BLaER1 (cell line): ENCODE measurements around the gene GPR152.

Experiments used
- H3K27ac ChIP-seq: shearing (Covaris generic); formaldehyde crosslinking; 2 replicates; pipeline ENCODE4 v1.8.1; 2022
- H3K27me3 ChIP-seq: shearing (Covaris generic); formaldehyde crosslinking; 2 replicates; pipeline ENCODE4 v1.8.1; 2022
- H3K36me3 ChIP-seq: shearing (Covaris generic); formaldehyde crosslinking; 2 replicates; pipeline ENCODE4 v1.8.1; 2022
- H3K4me1 ChIP-seq: shearing (Covaris generic); formaldehyde crosslinking; 2 replicates; pipeline ENCODE4 v1.8.1; 2022
- H3K4me2 ChIP-seq: shearing (Covaris generic); formaldehyde crosslinking; 2 replicates; pipeline ENCODE4 v1.8.1; 2022
- H3K4me3 ChIP-seq: shearing (Covaris generic); formaldehyde crosslinking; 2 replicates; pipeline ENCODE4 v1.8.1; 2022
- H3K9ac ChIP-seq: shearing (Covaris generic); formaldehyde crosslinking; 2 replicates; pipeline ENCODE4 v1.8.1; 2022
- H3K9me3 ChIP-seq: shearing (Covaris generic); formaldehyde crosslinking; 2 replicates; pipeline ENCODE4 v1.8.1; 2022
- H4K20me1 ChIP-seq: shearing (Covaris generic); formaldehyde crosslinking; 2 replicates; pipeline ENCODE4 v1.8.1; 2022
- Cebpa-rat ChIP-seq: shearing (Covaris generic); IDR thresholded peaks from 2 replicates; pipeline ENCODE4 v1.8.1; 2022

The GPR152 gene

GRCh38 chr11:67439321-67440228, 13.0 kb downstream of the GPR152 start:
- H3K4me3 ChIP-seq: peak overlapping the region; percentile 25; the same call in 1 of the 2 replicates
- peaks cover 17% of the 10 kb centered on the region for H3K36me3 ChIP-seq
- peaks cover 90% of the 10 kb centered on the region for H3K4me1 ChIP-seq
- peak overlapping the region; percentile 99 for H3K27ac ChIP-seq
- H3K27me3 ChIP-seq: no peaks in the 10 kb centered on the region
- TF ChIP-seq Cebpa-rat: no peak
- peaks cover 22% of the 10 kb centered on the region for H4K20me1 ChIP-seq
- H3K9ac ChIP-seq: peak overlapping the region; percentile 64
- H3K9me3 ChIP-seq: no peaks in the 10 kb centered on the region
- H3K4me2 ChIP-seq: peak overlapping the region; percentile 97

GRCh38 chr11:67438158-67438902, 14.2 kb downstream of the GPR152 start:
- Histone ChIP-seq H3K27me3 (no peaks in the 10 kb centered on the region), H3K9ac (peak overlapping the region; percentile 94), H3K27ac (peak overlapping the region; percentile 99), H4K20me1 (peaks cover 35% of the 10 kb centered on the region), H3K36me3 (peaks cover 29% of the 10 kb centered on the region), H3K4me2 (peak overlapping the region; percentile 97), H3K9me3 (no peaks in the 10 kb centered on the region), H3K4me3 (peak overlapping the region; percentile 77), H3K4me1 (peaks cover 93% of the 10 kb centered on the region)
- no peak for TF ChIP-seq Cebpa-rat

GRCh38 chr11:67437809-67438157, 14.7 kb downstream of the GPR152 start:
- peaks cover 35% of the 10 kb centered on the region for H3K36me3 ChIP-seq
- H3K4me2 ChIP-seq: peak overlapping the region; percentile 97
- H3K4me3 ChIP-seq: peak overlapping the region; percentile 77

DNA sequence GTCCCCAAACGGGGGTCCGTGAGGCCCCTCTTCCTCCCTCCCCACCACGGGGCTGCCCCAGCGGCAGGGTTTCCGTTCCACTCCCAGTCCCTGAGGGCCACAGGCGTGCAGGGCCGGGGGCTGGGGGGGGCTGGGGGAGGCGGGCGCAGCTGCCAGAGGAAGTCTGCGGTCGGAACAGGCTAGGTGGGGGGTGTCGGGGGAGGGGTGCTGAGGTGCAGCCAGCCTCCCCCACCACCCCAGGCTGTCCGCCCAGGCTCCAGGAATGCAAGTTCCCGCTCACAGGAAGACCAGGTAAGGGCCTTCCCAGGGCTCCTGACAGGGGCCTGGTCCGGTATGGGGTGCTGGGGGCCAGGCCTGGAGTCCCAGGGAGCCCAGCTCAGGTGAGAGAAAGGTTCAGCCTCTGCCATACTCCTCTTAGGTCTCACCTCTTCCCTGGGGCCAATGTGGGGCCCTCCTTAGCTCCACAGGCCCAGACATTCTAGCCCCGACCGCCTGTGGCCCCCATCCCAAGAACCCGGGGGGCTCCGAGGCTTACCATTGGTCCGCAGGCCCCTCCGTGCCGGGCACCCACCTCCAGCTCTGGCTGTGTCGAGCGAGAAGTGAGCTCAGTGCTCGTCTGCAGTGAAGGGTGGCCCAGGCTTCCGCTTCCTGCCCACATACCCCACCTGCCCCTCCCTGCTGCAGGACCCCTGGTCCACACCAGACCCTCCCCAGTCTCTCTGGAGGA, 15.3 kb downstream of the GPR152 start, which contains the start of gene PTPRCAP:
Gene PTPRCAP (minus strand): TSS at position 601 of the 727 bp plus-strand sequence. CDS start 63 bp downstream, at position 538.
- peaks cover 46% of the 10 kb centered on the region for H4K20me1 ChIP-seq
- H3K4me1 ChIP-seq: peaks cover 96% of the 10 kb centered on the region
- no peaks in the 10 kb centered on the region for H3K9me3 ChIP-seq
- H3K9ac ChIP-seq: peak within 1 kb of the TSS; percentile 94
- peak within 1 kb of the TSS; percentile 77 for H3K4me3 ChIP-seq
- H3K36me3 ChIP-seq: peaks cover 40% of the 10 kb centered on the region
- TF ChIP-seq Cebpa-rat: no peak
- H3K4me2 ChIP-seq: peak within 1 kb of the TSS; percentile 97
- peak within 1 kb of the TSS; percentile 99 for H3K27ac ChIP-seq
- no peaks in the 10 kb centered on the region for H3K27me3 ChIP-seq

More at GRCh38 chr11:67437809-67438157, 14.7 kb downstream of the GPR152 start:
- peak overlapping the region; percentile 99 for H3K27ac ChIP-seq
- H4K20me1 ChIP-seq: peaks cover 40% of the 10 kb centered on the region
- TF ChIP-seq Cebpa-rat: no peak
- H3K9ac ChIP-seq: peak overlapping the region; percentile 94
- H3K4me1 ChIP-seq: peaks cover 96% of the 10 kb centered on the region
- H3K9me3 ChIP-seq: no peaks in the 10 kb centered on the region
- H3K27me3 ChIP-seq: no peaks in the 10 kb centered on the region

DNA sequence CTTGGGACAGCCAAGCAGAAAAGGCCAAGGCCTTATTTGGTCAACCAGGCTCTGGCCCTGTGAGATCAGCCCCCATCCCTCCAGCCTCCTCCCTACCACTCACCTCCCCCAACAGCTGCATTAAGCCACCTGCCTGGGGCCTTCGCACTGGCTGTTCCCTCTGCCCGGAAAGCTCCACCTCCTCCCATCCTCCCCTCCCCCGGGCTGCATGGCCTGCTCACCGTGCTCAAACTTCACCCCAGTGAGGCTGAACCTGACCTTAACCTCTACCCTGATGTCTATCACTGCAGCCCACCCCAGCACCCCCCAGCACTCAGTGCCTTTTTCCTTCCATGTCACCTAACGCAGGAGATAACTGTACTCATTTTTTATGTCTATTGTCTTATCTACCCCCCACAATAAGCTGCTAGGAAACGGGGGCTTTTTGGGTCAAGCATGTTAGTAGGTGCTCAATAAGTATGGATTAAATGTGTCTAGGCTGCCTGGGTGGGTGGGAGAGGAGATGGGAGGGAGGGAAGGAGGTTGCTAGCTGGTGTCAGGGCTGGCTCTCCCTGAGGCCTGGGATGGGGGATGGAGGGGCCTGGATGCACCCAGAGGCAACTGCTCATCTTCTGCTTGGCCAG, 16.0 kb downstream of the GPR152 start:
- Histone ChIP-seq H3K27me3 (no peaks in the 10 kb centered on the region), H3K36me3 (peaks cover 47% of the 10 kb centered on the region), H4K20me1 (peaks cover 52% of the 10 kb centered on the region), H3K9ac (peak overlapping the region; percentile 94), H3K4me2 (peak overlapping the region; percentile 97), H3K4me1 (peaks cover 96% of the 10 kb centered on the region), H3K27ac (peak overlapping the region; percentile 99), H3K9me3 (no peaks in the 10 kb centered on the region), H3K4me3 (peak overlapping the region; percentile 77)
- TF ChIP-seq Cebpa-rat: no peak

DNA sequence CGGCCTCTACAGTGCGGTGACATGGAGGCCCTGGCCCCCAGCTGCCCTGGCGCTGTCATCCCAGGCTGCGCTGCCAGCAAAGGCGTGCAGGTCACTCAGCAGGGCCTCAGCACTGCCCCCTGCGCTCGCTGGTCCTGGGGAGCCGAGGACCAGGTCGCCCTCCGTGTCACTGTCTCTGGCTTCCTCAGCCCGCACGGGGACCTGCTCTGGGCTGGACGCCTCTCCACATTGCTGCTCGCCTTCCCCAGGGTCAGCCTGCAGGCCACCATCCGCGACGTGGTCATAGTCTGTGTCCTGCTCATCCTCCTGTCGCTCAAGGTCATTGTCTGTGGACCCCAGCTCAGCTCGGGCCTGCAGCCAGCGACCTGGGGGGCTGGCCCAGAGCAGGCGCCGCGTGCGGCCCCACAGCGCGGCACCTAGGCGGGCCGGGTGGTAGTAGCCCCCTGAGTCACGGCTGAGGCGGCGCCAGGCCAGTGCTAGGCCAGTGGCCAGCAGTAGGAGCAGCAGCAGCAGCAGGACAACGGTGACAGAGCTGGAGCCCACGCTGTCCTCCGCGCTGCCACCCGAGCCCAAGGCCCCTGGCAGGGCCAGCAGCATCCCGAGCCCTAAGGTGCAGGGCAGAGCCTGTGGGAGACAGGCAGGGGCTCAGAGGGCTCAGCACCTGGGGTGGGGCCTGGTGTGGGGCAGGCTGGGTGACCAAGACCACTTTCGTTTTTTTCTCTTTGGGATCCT, 16.6 kb downstream of the GPR152 start:
- peaks cover 59% of the 10 kb centered on the region for H4K20me1 ChIP-seq
- peak overlapping the region; percentile 97 for H3K4me2 ChIP-seq
- peaks cover 89% of the 10 kb centered on the region for H3K4me1 ChIP-seq
- peak overlapping the region; percentile 99 for H3K27ac ChIP-seq
- TF ChIP-seq Cebpa-rat: no peak
- peak overlapping the region; percentile 77 for H3K4me3 ChIP-seq
- H3K9me3 ChIP-seq: no peaks in the 10 kb centered on the region
- H3K9ac ChIP-seq: peak overlapping the region; percentile 94
- peaks cover 53% of the 10 kb centered on the region for H3K36me3 ChIP-seq
- no peaks in the 10 kb centered on the region for H3K27me3 ChIP-seq

DNA sequence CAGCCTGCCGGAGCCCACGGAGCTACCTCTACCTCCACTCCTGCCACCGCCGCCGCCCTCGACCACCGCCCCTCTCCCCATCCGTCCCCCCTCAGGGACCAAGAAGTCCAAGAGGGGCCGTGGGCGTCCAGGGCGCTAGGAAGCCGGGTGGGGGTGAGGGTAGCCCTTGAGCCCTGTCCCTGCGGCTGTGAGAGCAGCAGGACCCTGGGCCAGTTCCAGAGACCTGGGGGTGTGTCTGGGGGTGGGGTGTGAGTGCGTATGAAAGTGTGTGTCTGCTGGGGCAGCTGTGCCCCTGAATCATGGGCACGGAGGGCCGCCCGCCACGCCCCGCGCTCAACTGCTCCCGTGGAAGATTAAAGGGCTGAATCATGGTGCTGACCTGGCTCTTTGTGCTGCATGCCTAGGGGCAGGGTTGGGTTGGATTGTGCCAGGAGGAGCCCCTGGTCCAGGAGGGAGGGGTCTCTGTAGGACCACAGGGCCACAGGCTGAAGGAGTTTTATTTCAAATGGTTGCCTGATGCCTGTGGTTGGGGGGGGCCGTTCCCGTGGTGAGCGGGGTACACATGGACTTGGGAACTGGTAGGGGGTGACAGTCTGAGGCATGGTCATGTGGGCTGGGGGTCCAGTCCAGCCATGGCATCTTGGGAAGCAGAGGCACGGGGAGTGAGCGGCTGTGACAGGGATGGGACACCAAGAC, 17.4 kb downstream of the GPR152 start:
- H3K36me3 ChIP-seq: peaks cover 61% of the 10 kb centered on the region
- peak overlapping the region; percentile 97 for H3K4me2 ChIP-seq
- H3K27me3 ChIP-seq: no peaks in the 10 kb centered on the region
- TF ChIP-seq Cebpa-rat: no peak
- peaks cover 66% of the 10 kb centered on the region for H4K20me1 ChIP-seq
- H3K4me1 ChIP-seq: peaks cover 82% of the 10 kb centered on the region
- peak overlapping the region; percentile 94 for H3K9ac ChIP-seq
- H3K9me3 ChIP-seq: no peaks in the 10 kb centered on the region
- H3K4me3 ChIP-seq: peak overlapping the region; percentile 77
- peak overlapping the region; percentile 99 for H3K27ac ChIP-seq

DNA sequence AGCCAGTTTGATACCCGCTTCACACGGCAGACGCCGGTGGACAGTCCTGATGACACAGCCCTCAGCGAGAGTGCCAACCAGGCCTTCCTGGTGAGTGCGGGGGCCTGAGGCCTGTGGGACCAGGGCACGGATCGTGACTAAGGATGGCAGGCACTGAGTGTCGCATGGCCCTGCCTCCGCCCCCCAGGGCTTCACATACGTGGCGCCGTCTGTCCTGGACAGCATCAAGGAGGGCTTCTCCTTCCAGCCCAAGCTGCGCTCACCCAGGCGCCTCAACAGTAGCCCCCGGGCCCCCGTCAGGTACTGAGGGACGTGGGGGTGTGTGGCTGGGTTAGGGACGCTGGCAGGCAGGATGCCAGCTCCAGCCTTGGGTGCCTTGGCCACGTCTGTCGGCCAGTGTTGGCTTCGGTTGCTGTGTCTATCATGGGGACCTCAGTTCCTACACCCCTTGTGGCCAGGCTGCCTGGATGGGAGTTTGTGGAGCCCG, 18.1 kb downstream of the GPR152 start:
- H3K36me3 ChIP-seq: peaks cover 68% of the 10 kb centered on the region
- H3K4me3 ChIP-seq: no peak overlapping the region
- peak overlapping the region; percentile 94 for H3K9ac ChIP-seq
- no peaks in the 10 kb centered on the region for H3K27me3 ChIP-seq
- peaks cover 82% of the 10 kb centered on the region for H3K4me1 ChIP-seq
- H4K20me1 ChIP-seq: peaks cover 73% of the 10 kb centered on the region
- peak overlapping the region; percentile 97 for H3K4me2 ChIP-seq
- TF ChIP-seq Cebpa-rat: no peak
- no peaks in the 10 kb centered on the region for H3K9me3 ChIP-seq
- H3K27ac ChIP-seq: peak overlapping the region; percentile 99
